HG03039 (cell line): Measurements from ENCODE around the gene B4GALT3.
A peak's percentile ranks its signal among the peaks of the same experiment; 100 is the strongest.

Experiments
- ATAC-seq: cut with Tn5 transposase; IDR thresholded peaks from one replicate; pipeline ENCODE4 v1.9.1; 2021; ENCODE audit warnings: mild to moderate bottlenecking, moderate library complexity; ENCODE audit not compliant: unreplicated experiment

Gene B4GALT3

DNA sequence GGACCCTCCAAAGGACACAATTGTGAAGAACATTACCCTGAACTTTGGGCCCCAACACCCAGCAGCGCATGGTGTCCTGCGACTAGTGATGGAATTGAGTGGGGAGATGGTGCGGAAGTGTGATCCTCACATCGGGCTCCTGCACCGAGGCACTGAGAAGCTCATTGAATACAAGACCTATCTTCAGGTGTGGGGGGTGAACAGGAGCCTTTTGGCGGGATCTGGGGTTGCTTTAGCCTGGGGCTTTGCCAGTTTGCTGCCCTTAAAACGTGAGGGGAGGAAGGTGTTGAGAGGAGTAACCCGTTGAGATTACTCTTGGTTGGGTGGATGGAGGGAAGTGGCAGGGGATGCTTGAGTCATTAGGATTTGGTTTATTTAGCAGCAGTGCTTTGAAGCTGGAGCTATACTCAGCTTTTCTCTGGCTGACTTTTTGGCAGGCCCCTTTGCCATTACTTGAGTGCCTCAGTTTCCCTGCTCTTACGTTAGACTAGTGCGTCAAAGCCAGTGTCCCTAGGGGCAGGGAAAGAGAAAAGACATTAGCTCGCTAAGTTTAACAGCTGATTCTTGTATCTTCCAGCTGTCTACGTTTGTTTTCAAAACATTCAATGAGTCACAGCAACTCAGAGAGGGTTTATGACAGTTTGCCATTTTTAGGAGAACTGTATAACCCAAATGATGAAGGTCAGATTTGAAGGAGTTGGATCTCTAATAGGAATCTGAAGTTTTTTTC is 29.3 kb upstream of the B4GALT3 start:
- no peak for ATAC-seq

DNA sequence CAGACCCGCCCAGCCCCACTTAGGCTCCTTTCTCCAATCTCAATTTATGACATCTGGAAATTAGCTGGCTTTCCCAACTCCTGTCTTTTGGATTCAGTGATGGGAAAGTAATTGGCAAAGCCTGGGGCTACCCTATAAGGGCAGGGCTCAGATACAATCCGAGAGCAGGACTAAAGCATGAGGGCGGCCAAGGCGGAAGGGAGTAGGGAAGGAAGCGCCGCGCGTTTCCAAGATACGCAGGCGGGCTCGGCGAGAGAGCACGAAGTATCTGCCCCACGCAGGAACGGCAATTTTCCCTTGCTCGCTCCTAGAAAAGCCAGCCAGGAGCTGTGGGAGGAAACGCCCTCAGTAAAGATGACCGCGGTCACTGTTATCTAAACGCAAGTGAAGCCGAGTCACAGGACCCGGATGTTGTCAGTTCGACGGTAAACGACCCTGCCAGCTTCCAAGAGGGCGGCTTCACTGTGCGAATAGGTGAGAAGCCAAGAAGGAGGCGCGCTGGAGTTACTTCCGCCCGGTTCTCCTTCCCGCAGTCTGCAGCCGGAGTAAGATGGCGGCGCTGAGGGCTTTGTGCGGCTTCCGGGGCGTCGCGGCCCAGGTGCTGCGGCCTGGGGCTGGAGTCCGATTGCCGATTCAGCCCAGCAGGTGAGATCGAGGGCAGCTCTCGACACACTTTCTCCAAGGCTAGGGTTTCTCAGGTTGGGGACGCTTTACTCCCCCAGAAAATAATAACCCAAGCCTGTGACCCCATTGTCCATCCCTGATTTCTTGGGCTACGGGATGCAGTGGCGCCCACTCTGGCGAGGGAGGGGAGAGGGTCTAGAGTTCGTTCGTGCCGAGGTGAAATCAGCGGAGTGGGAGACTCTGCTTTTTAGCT is 24.8 kb upstream of the B4GALT3 start, which contains the start of gene NDUFS2:
Gene NDUFS2 (plus strand): TSS at position 532 of the 877 bp plus-strand sequence. CDS start 19 bp downstream, at position 551.
- peak; percentile 92 for ATAC-seq

DNA sequence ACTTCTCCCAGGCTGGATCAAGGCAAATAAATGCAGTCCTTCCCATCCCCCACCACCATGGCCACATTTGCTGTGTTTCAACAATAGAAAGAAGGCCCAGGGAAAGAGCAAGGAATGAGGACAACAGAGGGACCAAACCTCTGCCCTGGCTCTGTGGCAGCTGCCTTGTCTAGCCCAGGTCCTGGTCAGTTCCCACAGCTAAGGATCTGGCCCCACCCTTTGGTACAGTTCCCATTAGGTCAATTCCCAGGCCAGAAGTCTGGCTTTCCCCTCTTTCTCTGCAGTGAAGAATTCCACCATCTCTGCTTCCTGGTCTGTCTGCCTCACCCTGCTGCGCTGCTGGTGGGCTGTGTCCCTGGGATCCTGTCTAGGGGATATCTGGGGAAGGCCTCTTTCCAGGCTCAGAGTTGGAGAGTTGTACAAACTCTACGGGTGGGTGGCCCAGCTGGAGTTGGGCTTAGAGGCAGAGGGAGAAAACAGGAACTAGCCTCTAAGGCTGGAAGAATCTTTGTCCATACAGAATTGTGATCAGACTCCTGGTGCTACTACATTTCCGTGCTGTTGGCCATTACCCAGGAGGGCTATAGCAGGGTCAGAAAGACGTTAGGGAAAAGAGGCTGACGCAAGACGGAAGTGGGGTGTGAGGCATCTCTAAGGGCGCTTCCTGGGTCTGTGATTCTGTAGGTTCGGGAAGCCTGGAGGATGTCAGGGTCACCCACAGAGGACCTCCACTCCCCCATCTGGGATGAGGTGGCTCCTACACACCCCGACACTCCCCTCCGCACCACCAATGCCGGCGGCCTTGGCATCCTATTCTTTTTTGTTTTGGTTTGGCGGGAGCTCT is 23.9 kb upstream of the B4GALT3 start:
- no peak for ATAC-seq

DNA sequence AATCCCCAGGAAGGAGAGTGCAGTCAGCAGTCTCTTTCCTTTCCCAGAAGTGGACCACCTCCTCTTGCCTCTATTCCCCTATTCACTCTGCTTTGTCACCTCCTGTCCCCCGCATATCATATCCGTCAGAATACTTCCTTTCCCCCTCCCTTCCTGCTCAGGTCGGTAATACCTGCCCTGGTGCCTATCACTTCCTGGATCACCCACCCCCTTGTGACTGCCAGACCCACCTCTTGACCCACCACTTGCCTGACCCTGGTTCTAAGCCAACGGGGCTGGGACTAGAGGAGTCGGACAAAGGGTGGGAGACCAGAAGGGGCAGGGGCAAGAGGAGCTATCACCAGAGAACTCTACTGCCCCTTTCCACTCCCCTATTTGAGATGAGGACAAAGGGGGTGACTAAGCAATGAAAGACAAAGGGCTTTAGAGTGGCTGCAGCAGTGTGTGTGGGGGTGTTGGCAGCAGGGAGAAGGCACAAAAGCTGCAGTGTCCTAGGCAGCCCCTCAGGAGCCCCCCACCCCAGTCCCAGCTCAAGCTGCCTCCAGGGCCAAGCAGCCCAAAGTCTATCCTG is 23.2 kb upstream of the B4GALT3 start:
- no peak for ATAC-seq

- no peak for ATAC-seq
Measured at GRCh38 chr1:161199506-161200139, 22.3 kb upstream of the B4GALT3 start.

DNA sequence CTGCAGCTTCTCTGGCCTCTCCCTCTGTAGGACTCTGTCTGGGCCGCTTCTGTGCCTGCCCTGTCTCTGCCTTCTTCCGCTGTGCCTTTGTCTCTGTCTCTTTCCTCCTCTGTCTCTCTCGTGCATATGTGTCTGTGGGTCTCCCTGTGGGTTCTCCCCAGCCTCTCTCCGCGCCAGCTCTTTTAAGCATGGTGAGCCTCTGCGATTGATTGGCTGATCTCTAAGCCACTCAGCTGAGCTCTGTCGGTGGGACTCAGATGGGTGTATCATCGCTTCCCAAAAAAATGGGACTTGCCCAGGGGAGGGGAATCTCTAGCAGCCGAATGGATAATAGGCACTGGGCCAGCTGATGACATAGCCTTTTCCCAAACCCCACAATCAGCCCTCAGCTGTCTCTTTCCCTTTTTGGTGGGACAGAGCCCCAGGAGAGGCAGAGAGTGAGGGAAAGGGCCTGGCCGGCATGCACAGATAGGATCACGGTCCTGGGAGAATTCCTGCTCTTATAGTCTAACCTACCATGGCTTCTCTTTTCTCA is 21.7 kb upstream of the B4GALT3 start, which contains the start of gene ADAMTS4:
Gene ADAMTS4 (minus strand): TSS at position 158 of the 535 bp plus-strand sequence. CDS start 427 bp downstream, outside the sequence.
- ATAC-seq, result no peak

DNA sequence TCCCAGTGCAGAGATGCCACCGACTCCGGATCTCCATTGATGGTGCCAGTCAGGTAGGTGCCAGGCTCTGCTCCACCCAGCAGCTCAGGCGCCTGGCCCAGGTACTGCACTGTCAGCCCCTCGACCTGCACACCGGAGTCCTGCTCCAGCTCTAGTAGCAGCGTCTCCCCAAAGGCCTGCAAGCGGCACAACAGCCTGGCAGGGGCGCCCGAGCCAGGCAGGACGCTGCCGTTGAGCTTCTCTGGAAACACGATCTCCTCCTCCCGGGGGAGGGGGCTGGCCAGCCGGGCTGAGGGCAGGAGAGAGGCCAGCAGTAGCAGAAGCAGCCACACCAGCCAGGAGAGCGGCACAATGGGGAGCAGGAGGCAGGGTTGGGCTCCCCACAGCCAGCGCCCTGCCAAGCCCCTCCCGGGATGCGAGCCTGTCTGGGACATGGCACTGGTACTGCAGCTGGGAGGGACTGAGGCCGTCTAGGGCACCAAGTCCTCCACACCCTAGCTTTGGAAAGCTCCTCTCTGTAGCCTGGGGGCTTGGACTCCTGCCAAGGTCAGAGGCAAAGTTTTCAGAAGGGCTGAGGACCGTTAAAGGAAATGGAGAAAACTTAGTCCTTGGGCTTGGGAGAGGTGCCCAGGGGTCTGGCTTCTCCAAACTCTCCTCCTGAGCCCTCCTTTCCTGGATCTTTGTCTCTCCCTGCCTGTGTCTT is 21.0 kb upstream of the B4GALT3 start:
- ATAC-seq, result no peak

DNA sequence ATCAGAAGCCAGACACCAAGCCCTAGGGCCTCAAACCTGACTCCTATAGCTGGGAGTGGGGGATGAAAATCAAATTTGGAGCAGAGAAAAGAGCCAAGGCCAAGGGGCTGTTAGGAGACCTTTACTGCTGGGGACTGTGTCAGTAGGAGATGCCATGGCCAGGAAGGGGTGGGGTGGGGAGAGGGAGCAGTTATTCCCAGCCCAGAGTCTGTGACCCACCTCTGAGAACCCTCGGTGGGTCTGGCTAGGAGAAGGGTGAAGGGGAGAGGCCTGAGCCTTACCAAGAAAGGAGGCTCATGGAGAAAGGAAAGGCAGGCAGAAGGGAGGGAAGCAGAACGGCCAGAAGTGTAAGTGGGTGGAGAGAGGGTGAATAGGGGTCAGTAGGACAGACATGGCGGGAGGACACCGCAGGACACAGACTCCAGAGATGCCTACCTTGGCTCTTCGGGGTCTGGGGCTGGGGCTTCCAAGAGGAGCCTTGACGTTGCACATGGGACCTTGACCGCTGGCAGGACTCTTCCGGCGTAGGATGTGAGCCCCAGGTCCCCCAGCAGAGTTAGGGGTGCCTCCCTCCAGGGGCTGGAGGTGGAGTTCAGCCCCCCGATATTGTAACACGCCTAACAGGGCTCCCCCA is 20.4 kb upstream of the B4GALT3 start:
- ATAC-seq, result no peak

- ATAC-seq, result no peak
Measured at GRCh38 chr1:161196521-161197451, 19.5 kb upstream of the B4GALT3 start.

GRCh38 chr1:161196111-161196510 is 18.8 kb upstream of the B4GALT3 start:
- ATAC-seq, result no peak

GRCh38 chr1:161195171-161195570 is 17.9 kb upstream of the B4GALT3 start:
- ATAC-seq, result no peak

- no peak for ATAC-seq
Measured at GRCh38 chr1:161193561-161194235, 16.4 kb upstream of the B4GALT3 start.

- peak; percentile 42 for ATAC-seq
Measured at GRCh38 chr1:161192476-161193465, 15.5 kb upstream of the B4GALT3 start.

DNA sequence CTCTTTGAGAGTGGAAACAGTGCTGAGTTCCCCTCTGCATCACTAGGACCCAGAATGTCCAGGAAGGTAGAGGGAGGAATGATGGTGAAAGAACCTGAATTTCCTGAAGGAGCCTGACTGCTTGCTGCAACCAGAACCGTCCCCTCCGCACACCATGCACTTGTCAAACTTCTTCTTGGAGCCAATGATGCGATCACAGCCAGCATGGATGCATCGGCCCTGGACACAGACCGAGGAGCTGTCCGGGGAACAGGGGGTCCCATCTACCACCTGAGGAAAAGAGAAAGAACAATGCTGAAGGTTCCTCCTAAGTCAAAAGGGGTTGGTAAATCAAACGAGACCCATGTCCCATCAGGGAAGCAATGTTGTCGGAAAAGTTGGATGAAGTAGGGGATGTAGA is 14.7 kb upstream of the B4GALT3 start:
- ATAC-seq, result no peak

GRCh38 chr1:161190962-161191521 is 13.7 kb upstream of the B4GALT3 start:
- ATAC-seq, result no peak

DNA sequence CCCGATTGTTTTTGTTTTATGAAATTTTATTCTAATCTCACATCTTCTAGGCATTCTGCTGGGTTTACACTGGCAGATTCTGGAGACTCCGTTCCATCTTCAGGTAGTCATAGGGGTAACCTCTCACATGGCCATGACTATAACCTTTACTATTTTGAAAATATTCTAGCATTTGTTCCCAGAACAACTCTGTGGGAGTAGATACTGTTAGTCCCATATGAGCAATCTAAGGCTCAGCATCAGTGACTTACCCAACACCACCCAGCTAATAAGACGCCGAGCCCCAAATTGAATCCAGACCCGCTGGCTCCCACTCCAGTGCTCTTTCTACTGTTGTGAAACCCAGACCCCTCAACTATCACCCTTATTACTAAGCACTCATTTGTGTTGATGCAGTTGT is 11.7 kb upstream of the B4GALT3 start:
- no peak for ATAC-seq
